Rectal smooth muscle tissue (tissue), 1 donor: Measurements from ENCODE around the gene HNRNPF.
"Not testable (repeated sequence)": the region's sequence is repeated elsewhere in the genome, so short reads cannot be mapped to it uniquely, and the experiment has no call there.

Experiments
- H3K27ac ChIP-seq: one replicate; pipeline ENCODE4 v1.7.0; 2013; ENCODE audit warnings: low read depth, low read length, inconsistent platforms
- H3K27me3 ChIP-seq: one replicate; pipeline ENCODE4 v1.7.0; 2013; ENCODE audit warnings: low read length; ENCODE audit not compliant: control insufficient read depth, insufficient read depth
- H3K36me3 ChIP-seq: one replicate; pipeline ENCODE4 v1.7.0; 2013; ENCODE audit warnings: low read length; ENCODE audit not compliant: control insufficient read depth, insufficient read depth
- H3K4me1 ChIP-seq: one replicate; pipeline ENCODE4 v1.7.0; 2013; ENCODE audit warnings: low read length; ENCODE audit not compliant: control insufficient read depth, insufficient read depth
- H3K4me3 ChIP-seq: one replicate; pipeline ENCODE4 v1.7.0; 2013; ENCODE audit warnings: low read length
- H3K9ac ChIP-seq: one replicate; pipeline ENCODE4 v1.7.0; 2013; ENCODE audit warnings: low read length

Gene HNRNPF

GRCh38 chr10:43437141-43437870 lies 28.3 kb upstream of the HNRNPF start:
- H3K4me3 ChIP-seq: peak overlapping the region; percentile 96
- no peaks in the 10 kb centered on the region for H3K4me1 ChIP-seq
- H3K27ac ChIP-seq: peak overlapping the region; percentile 96
- H3K27me3 ChIP-seq: no peaks in the 10 kb centered on the region
- H3K36me3 ChIP-seq: no peaks in the 10 kb centered on the region
- peak overlapping the region; percentile 80 for H3K9ac ChIP-seq

- H3K4me3 ChIP-seq: peak within 1 kb of the TSS; percentile 96
- H3K27ac ChIP-seq: peak within 1 kb of the TSS; percentile 96
- no peaks in the 10 kb centered on the region for H3K4me1 ChIP-seq
- peak within 1 kb of the TSS; percentile 96 for H3K9ac ChIP-seq
- no peaks in the 10 kb centered on the region for H3K27me3 ChIP-seq
- H3K36me3 ChIP-seq: no peaks in the 10 kb centered on the region
Measured at GRCh38 chr10:43436291-43437140, 27.5 kb upstream of the HNRNPF start, which contains the start of gene ZNF487. TSS of gene ZNF487 (plus strand) at chr10:43437111. CDS start at chr10:43475814, 38,703 bp downstream.

GRCh38 chr10:43430926-43431663 lies 22.1 kb upstream of the HNRNPF start:
- no peak overlapping the region for H3K9ac ChIP-seq
- no peak overlapping the region for H3K4me3 ChIP-seq
- H3K4me1 ChIP-seq: no peaks in the 10 kb centered on the region
- H3K27ac ChIP-seq: no peak overlapping the region
- no peaks in the 10 kb centered on the region for H3K36me3 ChIP-seq
- H3K27me3 ChIP-seq: no peaks in the 10 kb centered on the region

GRCh38 chr10:43427166-43427825 lies 18.3 kb upstream of the HNRNPF start:
- Histone ChIP-seq H3K4me1 (no peaks in the 10 kb centered on the region), H3K9ac (no peak overlapping the region), H3K27me3 (no peaks in the 10 kb centered on the region), H3K27ac (no peak overlapping the region), H3K4me3 (no peak overlapping the region), H3K36me3 (no peaks in the 10 kb centered on the region)

DNA sequence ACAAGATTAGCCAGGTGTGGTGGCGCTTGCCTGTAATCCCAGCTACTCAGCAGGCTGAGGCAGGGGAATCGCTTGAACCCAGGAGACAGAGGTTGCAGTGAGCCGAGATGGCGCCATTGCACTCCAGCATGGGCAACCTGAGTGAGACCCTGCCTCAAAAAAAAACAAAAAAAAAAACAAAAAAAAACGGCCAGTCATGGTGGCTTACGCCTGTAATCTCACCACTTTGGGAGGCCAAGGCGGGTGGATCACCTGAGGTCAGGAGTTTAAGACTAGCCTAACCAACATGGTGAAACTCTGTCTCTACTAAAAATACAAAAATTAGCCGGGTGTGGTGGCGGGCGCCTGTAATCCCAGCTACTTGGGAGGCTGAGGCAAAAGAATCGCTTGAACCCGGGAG lies 17.5 kb upstream of the HNRNPF start:
- H3K36me3 ChIP-seq, H3K9ac ChIP-seq, H3K27me3 ChIP-seq, H3K4me3 ChIP-seq, H3K4me1 ChIP-seq, H3K27ac ChIP-seq: not testable (repeated sequence)

GRCh38 chr10:43424416-43424815 lies 15.4 kb upstream of the HNRNPF start:
- Histone ChIP-seq H3K36me3 (no peaks in the 10 kb centered on the region), H3K27me3 (no peaks in the 10 kb centered on the region), H3K4me3 (no peak overlapping the region), H3K4me1 (peaks cover 5% of the 10 kb centered on the region), H3K27ac (no peak overlapping the region), H3K9ac (no peak overlapping the region)

- not testable (repeated sequence) for H3K4me1 ChIP-seq, H3K36me3 ChIP-seq, H3K9ac ChIP-seq, H3K4me3 ChIP-seq, H3K27me3 ChIP-seq
- H3K27ac ChIP-seq: peak overlapping the region; percentile 94
Measured at GRCh38 chr10:43421944-43422343, 13.0 kb upstream of the HNRNPF start.

GRCh38 chr10:43421519-43421918 lies 12.5 kb upstream of the HNRNPF start:
- Histone ChIP-seq H3K9ac (no peak overlapping the region), H3K27me3 (no peaks in the 10 kb centered on the region), H3K27ac (peak overlapping the region; percentile 94), H3K4me3 (peak overlapping the region; percentile 85), H3K4me1 (peaks cover 5% of the 10 kb centered on the region), H3K36me3 (no peaks in the 10 kb centered on the region)

DNA sequence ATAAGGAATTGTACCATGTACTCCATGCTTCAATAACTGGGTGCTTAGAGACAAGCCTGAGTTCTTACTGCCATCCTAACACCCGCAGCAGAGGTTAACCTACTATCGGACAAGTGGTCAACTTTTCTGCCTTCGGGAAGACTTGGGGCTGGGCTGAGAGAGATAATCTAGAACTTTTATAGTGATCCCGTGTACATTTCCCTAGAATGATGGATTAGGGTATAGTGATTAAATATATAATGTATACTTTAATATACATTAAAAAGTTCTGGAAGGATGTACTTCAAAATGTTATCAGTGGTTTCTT lies 12.2 kb upstream of the HNRNPF start:
- H3K27ac ChIP-seq: peak overlapping the region; percentile 94
- H3K27me3 ChIP-seq: no peaks in the 10 kb centered on the region
- peak overlapping the region; percentile 63 for H3K9ac ChIP-seq
- peaks cover 5% of the 10 kb centered on the region for H3K4me1 ChIP-seq
- H3K4me3 ChIP-seq: peak overlapping the region; percentile 85
- no peaks in the 10 kb centered on the region for H3K36me3 ChIP-seq

GRCh38 chr10:43420369-43421200 lies 11.6 kb upstream of the HNRNPF start:
- H3K36me3 ChIP-seq: no peaks in the 10 kb centered on the region
- H3K4me1 ChIP-seq: peaks cover 5% of the 10 kb centered on the region
- peak overlapping the region; percentile 85 for H3K4me3 ChIP-seq
- H3K9ac ChIP-seq: peak overlapping the region; percentile 78
- H3K27me3 ChIP-seq: no peaks in the 10 kb centered on the region
- H3K27ac ChIP-seq: peak overlapping the region; percentile 94

- peak overlapping the region; percentile 94 for H3K27ac ChIP-seq
- H3K9ac ChIP-seq: peak overlapping the region; percentile 78
- H3K36me3 ChIP-seq: no peaks in the 10 kb centered on the region
- peaks cover 5% of the 10 kb centered on the region for H3K4me1 ChIP-seq
- H3K27me3 ChIP-seq: no peaks in the 10 kb centered on the region
- H3K4me3 ChIP-seq: peak overlapping the region; percentile 85
Measured at GRCh38 chr10:43419997-43420368, 11.0 kb upstream of the HNRNPF start.
